ENCODE results near the gene KIAA1586.

DNA sequence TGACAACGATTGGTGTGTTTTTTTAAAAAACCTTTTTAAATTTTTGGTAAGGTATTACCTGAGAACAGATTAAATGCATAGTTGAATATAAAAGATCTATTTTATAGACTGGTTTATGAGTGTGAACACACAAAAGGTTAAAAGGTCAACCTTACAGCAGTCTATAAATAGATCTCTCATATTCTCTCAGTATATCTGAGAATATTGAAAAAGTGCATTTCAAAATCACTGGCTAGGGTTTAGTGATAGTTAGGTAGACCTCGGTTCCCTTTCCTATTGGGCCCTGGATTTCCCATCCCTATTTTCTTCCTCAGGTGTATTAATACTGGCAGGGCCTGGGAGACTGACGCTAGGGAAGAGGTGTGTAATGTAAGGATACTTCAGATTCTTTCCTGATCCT lies 42.8 kb downstream of the KIAA1586 start:
- TF ChIP-seq, protein P1, sequence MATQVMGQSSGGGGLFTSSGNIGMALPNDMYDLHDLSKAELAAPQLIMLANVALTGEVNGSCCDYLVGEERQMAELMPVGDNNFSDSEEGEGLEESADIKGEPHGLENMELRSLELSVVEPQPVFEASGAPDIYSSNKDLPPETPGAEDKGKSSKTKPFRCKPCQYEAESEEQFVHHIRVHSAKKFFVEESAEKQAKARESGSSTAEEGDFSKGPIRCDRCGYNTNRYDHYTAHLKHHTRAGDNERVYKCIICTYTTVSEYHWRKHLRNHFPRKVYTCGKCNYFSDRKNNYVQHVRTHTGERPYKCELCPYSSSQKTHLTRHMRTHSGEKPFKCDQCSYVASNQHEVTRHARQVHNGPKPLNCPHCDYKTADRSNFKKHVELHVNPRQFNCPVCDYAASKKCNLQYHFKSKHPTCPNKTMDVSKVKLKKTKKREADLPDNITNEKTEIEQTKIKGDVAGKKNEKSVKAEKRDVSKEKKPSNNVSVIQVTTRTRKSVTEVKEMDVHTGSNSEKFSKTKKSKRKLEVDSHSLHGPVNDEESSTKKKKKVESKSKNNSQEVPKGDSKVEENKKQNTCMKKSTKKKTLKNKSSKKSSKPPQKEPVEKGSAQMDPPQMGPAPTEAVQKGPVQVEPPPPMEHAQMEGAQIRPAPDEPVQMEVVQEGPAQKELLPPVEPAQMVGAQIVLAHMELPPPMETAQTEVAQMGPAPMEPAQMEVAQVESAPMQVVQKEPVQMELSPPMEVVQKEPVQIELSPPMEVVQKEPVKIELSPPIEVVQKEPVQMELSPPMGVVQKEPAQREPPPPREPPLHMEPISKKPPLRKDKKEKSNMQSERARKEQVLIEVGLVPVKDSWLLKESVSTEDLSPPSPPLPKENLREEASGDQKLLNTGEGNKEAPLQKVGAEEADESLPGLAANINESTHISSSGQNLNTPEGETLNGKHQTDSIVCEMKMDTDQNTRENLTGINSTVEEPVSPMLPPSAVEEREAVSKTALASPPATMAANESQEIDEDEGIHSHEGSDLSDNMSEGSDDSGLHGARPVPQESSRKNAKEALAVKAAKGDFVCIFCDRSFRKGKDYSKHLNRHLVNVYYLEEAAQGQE (IDR thresholded peaks at IDR 0.05; ENCODE audit: insufficient read depth in 1 of 2, low read depth in 2 of 2, low read length in 1 of 2): no peak
- TF ChIP-seq, protein P2, sequence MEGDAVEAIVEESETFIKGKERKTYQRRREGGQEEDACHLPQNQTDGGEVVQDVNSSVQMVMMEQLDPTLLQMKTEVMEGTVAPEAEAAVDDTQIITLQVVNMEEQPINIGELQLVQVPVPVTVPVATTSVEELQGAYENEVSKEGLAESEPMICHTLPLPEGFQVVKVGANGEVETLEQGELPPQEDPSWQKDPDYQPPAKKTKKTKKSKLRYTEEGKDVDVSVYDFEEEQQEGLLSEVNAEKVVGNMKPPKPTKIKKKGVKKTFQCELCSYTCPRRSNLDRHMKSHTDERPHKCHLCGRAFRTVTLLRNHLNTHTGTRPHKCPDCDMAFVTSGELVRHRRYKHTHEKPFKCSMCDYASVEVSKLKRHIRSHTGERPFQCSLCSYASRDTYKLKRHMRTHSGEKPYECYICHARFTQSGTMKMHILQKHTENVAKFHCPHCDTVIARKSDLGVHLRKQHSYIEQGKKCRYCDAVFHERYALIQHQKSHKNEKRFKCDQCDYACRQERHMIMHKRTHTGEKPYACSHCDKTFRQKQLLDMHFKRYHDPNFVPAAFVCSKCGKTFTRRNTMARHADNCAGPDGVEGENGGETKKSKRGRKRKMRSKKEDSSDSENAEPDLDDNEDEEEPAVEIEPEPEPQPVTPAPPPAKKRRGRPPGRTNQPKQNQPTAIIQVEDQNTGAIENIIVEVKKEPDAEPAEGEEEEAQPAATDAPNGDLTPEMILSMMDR (IDR thresholded peaks at IDR 0.05): no peak
- TF ChIP-seq POLR2AphosphoS5 (IDR thresholded peaks at IDR 0.05; ENCODE audit: low read depth, low read length): no peak
- TF ChIP-seq SIN3A (IDR thresholded peaks at IDR 0.05; ENCODE audit: borderline replicate concordance, insufficient read depth, low read depth, low read length): no peak

All from Panc1 (cell line).